GM18517 (cell line): ENCODE measurements around the gene CMTM1.
"Not testable (repeated sequence)": the region's sequence is repeated elsewhere in the genome, so short reads cannot be mapped to it uniquely, and the experiment has no call there.

Source experiments
- ATAC-seq: cut with Tn5 transposase; IDR thresholded peaks from one replicate; pipeline ENCODE4 v1.9.1; 2021; ENCODE audit warnings: mild to moderate bottlenecking, moderate library complexity; ENCODE audit not compliant: unreplicated experiment

The CMTM1 gene

GRCh38 chr16:66588981-66589713 lies 22.9 kb downstream of the CMTM1 start:
- peak; percentile 71 for ATAC-seq

GRCh38 chr16:66590322-66590721 lies 24.1 kb downstream of the CMTM1 start:
- peak; percentile 59 for ATAC-seq

- no peak for ATAC-seq
These were observed 24.8 kb downstream of the CMTM1 start for GRCh38 chr16:66591018-66591417.

- ATAC-seq, result no peak
These were observed 26.0 kb downstream of the CMTM1 start for GRCh38 chr16:66592241-66592640.

GRCh38 chr16:66592814-66593213 lies 26.6 kb downstream of the CMTM1 start:
- no peak for ATAC-seq

GRCh38 chr16:66594739-66595138 lies 28.5 kb downstream of the CMTM1 start:
- ATAC-seq, result no peak

- ATAC-seq, result not testable (repeated sequence)
These were observed 30.3 kb downstream of the CMTM1 start for GRCh38 chr16:66596559-66596958.

- no peak for ATAC-seq
These were observed 31.0 kb downstream of the CMTM1 start for GRCh38 chr16:66596986-66597848.

- no peak for ATAC-seq
These were observed 31.9 kb downstream of the CMTM1 start for GRCh38 chr16:66598111-66598510.

GRCh38 chr16:66599726-66600125 lies 33.5 kb downstream of the CMTM1 start:
- no peak for ATAC-seq

GRCh38 chr16:66600477-66600876 lies 34.2 kb downstream of the CMTM1 start:
- no peak for ATAC-seq

- ATAC-seq, result no peak
These were observed 35.2 kb downstream of the CMTM1 start for GRCh38 chr16:66601471-66601870.

GRCh38 chr16:66603537-66604375 lies 37.5 kb downstream of the CMTM1 start:
- no peak for ATAC-seq

GRCh38 chr16:66604376-66605176 lies 38.3 kb downstream of the CMTM1 start, which contains the start of gene CMTM3:
Gene CMTM3, plus strand, starts transcription at chr16:66604704. Its CDS starts 102 bp downstream, at chr16:66604806.
- peak; percentile 47 for ATAC-seq

- no peak for ATAC-seq
These were observed 39.1 kb downstream of the CMTM1 start for GRCh38 chr16:66605177-66605978.

GRCh38 chr16:66605979-66606751 lies 39.9 kb downstream of the CMTM1 start:
- ATAC-seq, result peak; percentile 61

- ATAC-seq, result no peak
These were observed 42.3 kb downstream of the CMTM1 start for GRCh38 chr16:66608241-66609138.

- no peak for ATAC-seq
These were observed 42.9 kb downstream of the CMTM1 start for GRCh38 chr16:66609139-66609510.
